Stimulated activated naive CD8-positive, alpha-beta T cell treated with anti-CD3 and anti-CD28 coated beads, Interleukin-15, Interleukin-2, amounts not matched to agents 100 U/mL and 50 U/mL, for 24 hours (primary cell): ENCODE data around the gene CBFA2T3.
A peak's percentile ranks its signal among the peaks of the same experiment; 100 is the strongest.
"Not testable (repeated sequence)": the region's sequence is repeated elsewhere in the genome, so short reads cannot be mapped to it uniquely, and the experiment has no call there.

Source experiments
- ATAC-seq: fragments of 150-1000 bp; cut with Tn5 transposase; one replicate; pipeline ENCODE4 v1.10.0; 2021
- DNase-seq: peaks from one replicate; pipeline ENCODE4 v3.0.0; 2021

The CBFA2T3 gene

GRCh38 chr16:88977018-88977811, at the start of gene CBFA2T3:
TSS of gene CBFA2T3 (minus strand) at chr16:88977207. CDS start at chr16:88976807, 400 bp downstream.
- DNase-seq (no peak), ATAC-seq (no peak)

- DNase-seq (peak; percentile 53), ATAC-seq (peak; percentile 99)
Measured at GRCh38 chr16:89026121-89026612, 49.2 kb upstream of the CBFA2T3 start.

GRCh38 chr16:89025636-89026035, 48.6 kb upstream of the CBFA2T3 start:
- no peak for DNase-seq
- no peak for ATAC-seq

GRCh38 chr16:89024546-89025060, 47.6 kb upstream of the CBFA2T3 start:
- DNase-seq (no peak), ATAC-seq (no peak)

GRCh38 chr16:89023621-89024511, 46.9 kb upstream of the CBFA2T3 start:
- DNase-seq (no peak), ATAC-seq (no peak)

GRCh38 chr16:89023151-89023551, 46.1 kb upstream of the CBFA2T3 start:
- DNase-seq (no peak), ATAC-seq (no peak)

- ATAC-seq: no peak
- no peak for DNase-seq
Measured at GRCh38 chr16:89022051-89022836, 45.2 kb upstream of the CBFA2T3 start.

GRCh38 chr16:89020925-89021595, 44.1 kb upstream of the CBFA2T3 start:
- ATAC-seq: no peak
- DNase-seq: no peak

GRCh38 chr16:89020068-89020924, 43.3 kb upstream of the CBFA2T3 start:
- ATAC-seq (peak; percentile 89), DNase-seq (peak; percentile 20)

- no peak for ATAC-seq
- DNase-seq: no peak
Measured at GRCh38 chr16:89019511-89019910, 42.5 kb upstream of the CBFA2T3 start.

- no peak for DNase-seq
Measured at GRCh38 chr16:89018282-89019158, 41.5 kb upstream of the CBFA2T3 start.

GRCh38 chr16:89017543-89018281, 40.7 kb upstream of the CBFA2T3 start:
- no peak for ATAC-seq
- DNase-seq: no peak

More at GRCh38 chr16:89018282-89019158, 41.5 kb upstream of the CBFA2T3 start:
- ATAC-seq: no peak

- not testable (repeated sequence) for DNase-seq, ATAC-seq
Measured at GRCh38 chr16:89016561-89016960, 39.6 kb upstream of the CBFA2T3 start.

- ATAC-seq (no peak), DNase-seq (no peak)
Measured at GRCh38 chr16:89015271-89015859, 38.4 kb upstream of the CBFA2T3 start.

- ATAC-seq: no peak
- DNase-seq: no peak
Measured at GRCh38 chr16:89014403-89015230, 37.6 kb upstream of the CBFA2T3 start.

- ATAC-seq (no peak), DNase-seq (no peak)
Measured at GRCh38 chr16:89013692-89014402, 36.8 kb upstream of the CBFA2T3 start.

- no peak for ATAC-seq
- DNase-seq: no peak
Measured at GRCh38 chr16:89013111-89013510, 36.1 kb upstream of the CBFA2T3 start.
